GM06990 (cell line): ENCODE results near the gene RASGRP3.

ENCODE experiments used
- DNase-seq: peaks from one replicate; pipeline ENCODE4 v3.0.0-alpha.2; 2011; ENCODE audit not compliant: insufficient read length; ENCODE audit errors: extremely low read depth
- H3K27me3 ChIP-seq: replicated peaks from 2 replicates; pipeline ENCODE4 v1.6.0; 2011; ENCODE audit warnings: low read length; ENCODE audit not compliant: control insufficient read depth, insufficient read depth
- H3K36me3 ChIP-seq: 2 replicates; pipeline ENCODE4 v1.5.1; 2011; ENCODE audit warnings: low read length; ENCODE audit not compliant: control insufficient read depth, insufficient read depth
- H3K4me3 ChIP-seq: replicated peaks from 2 replicates; pipeline ENCODE4 v1.5.1; 2011; ENCODE audit warnings: low read depth, mild to moderate bottlenecking, control low read depth, low read length
- CTCF ChIP-seq: IDR thresholded peaks from 2 replicates; pipeline ENCODE4 v1.5.1; 2011; ENCODE audit warnings: low read length, control low read depth, mild to moderate bottlenecking, inconsistent platforms; ENCODE audit not compliant: insufficient read depth, poor library complexity, severe bottlenecking

Gene RASGRP3

DNA sequence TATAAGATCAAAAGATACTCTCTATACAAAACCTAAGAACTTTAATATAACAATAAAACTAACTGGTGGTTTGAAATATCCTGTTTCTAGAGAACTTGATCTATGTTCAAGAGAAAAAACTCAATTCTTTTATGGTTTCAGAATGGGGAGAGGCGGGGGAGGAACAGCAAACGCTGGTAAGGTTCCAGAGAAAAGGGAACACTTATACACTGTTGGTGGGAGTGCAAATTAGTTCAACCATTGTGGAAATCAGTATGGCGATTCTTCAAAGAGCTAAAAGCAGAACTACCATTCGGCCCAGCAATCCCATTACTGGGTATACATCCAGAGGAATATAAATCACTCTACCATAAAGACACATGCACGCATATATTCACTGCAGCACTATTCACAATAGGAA is 105.4 kb downstream of the RASGRP3 start:
- Histone ChIP-seq H3K27me3 (no peaks in the 10 kb centered on the region), H3K4me3 (no peak overlapping the region), H3K36me3 (peaks cover 14% of the 10 kb centered on the region)
- DNase-seq: no peak
- no peak for TF ChIP-seq CTCF

DNA sequence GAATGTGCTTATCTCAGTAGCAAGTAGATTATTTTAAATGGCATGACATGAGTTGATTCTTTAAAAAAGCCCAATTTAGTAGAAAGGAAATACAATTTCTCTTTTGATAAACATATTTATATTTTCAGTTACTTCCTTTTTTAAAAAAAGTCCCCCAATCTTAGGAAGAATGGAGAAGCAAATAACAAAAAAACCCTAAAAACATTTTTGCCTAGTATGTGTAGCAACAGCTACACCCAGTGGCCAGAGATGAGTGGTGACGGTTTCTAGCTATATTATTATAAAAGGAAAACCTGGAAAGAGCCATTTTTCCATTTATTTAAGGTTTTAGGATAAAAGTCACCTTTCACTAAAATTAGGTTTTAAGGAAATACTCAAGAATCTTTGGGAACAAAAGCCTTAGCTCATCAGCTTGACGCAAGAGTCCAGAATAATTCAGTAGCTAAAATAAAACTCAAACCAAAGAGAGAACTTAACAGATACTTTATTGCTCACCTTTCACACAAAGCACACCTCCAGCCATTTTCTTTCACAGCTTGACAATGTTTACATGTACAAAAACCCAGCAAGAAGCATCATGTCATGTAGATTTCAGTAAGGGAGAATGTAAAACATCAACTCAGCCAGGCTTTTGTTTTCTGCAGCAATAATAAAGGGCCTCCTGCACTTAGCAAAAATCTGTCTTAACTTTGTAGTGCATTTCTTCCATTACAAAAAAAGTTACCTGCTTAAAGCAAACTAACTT is 106.9 kb downstream of the RASGRP3 start:
- Histone ChIP-seq H3K36me3 (peaks cover 15% of the 10 kb centered on the region), H3K4me3 (no peak overlapping the region), H3K27me3 (no peaks in the 10 kb centered on the region)
- TF ChIP-seq CTCF: peak; percentile 81
- DNase-seq: peak; percentile 33

- peaks cover 18% of the 10 kb centered on the region for H3K36me3 ChIP-seq
- TF ChIP-seq CTCF: no peak
- no peaks in the 10 kb centered on the region for H3K27me3 ChIP-seq
- DNase-seq: no peak
- H3K4me3 ChIP-seq: no peak overlapping the region
Measured at GRCh38 chr2:33586766-33587165, 110.3 kb downstream of the RASGRP3 start.

GRCh38 chr2:33588232-33588631 is 111.8 kb downstream of the RASGRP3 start:
- Histone ChIP-seq H3K27me3 (no peaks in the 10 kb centered on the region), H3K4me3 (no peak overlapping the region), H3K36me3 (peaks cover 18% of the 10 kb centered on the region)
- no peak for DNase-seq
- TF ChIP-seq CTCF: no peak

DNA sequence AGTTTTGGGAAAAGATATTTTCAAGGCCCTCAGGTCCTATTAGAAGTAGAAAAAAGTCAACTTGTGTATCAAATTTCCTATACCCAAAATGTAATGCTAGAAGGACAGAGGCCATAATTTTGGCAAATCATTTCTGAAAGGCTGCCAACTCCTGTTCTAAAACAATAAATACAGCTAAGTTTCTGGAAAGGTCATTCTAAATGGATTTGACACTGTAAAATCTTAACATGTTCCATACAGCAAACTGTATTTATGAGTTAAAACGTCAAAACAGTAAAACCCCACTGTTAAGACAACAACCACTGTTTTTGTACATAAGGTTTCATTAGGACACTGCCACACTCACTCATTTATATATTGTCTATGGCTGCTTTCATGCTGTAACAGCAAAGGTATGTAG is 113.0 kb downstream of the RASGRP3 start:
- peaks cover 15% of the 10 kb centered on the region for H3K36me3 ChIP-seq
- no peak for DNase-seq
- H3K4me3 ChIP-seq: no peak overlapping the region
- no peak for TF ChIP-seq CTCF
- H3K27me3 ChIP-seq: no peaks in the 10 kb centered on the region

GRCh38 chr2:33595385-33595784 is 118.9 kb downstream of the RASGRP3 start:
- no peak for TF ChIP-seq CTCF
- Histone ChIP-seq H3K36me3 (no peaks in the 10 kb centered on the region; the same call in none of the 2 replicates), H3K27me3 (no peaks in the 10 kb centered on the region), H3K4me3 (no peak overlapping the region)
- no peak for DNase-seq
